Activated naive CD4-positive, alpha-beta T cell treated with anti-CD3 and anti-CD28 coated beads, Interleukin-2, amount 10 ng/mL, durations not matched to agents 7 days and 5 days (primary cell): Measurements from ENCODE around the gene GNG7.

ENCODE experiments used
- CTCF ChIA-PET: fragments of 350-600 bp; sonication (Branson Sonifier 250); formaldehyde crosslinking; loops from one replicate; lab custom pipeline; 2021; ENCODE audit warnings: antibody characterized with exemption; lab: Charles Lee
- DNase-seq: peaks from one replicate; pipeline ENCODE4 v3.0.0-alpha.2; 2020
- H3K27ac Mint-ChIP-seq: one replicate; pipeline ENCODE4 v1.8.0; 2021; ENCODE audit warnings: mild to moderate bottlenecking, moderate library complexity, mixed read lengths
- H3K27me3 Mint-ChIP-seq: one replicate; pipeline ENCODE4 v1.8.0; 2021; ENCODE audit warnings: mild to moderate bottlenecking, mixed read lengths
- H3K36me3 Mint-ChIP-seq: one replicate; pipeline ENCODE4 v1.8.0; 2021; ENCODE audit warnings: mixed read lengths
- H3K4me1 Mint-ChIP-seq: one replicate; pipeline ENCODE4 v1.8.0; 2021; ENCODE audit warnings: mixed read lengths
- H3K4me3 Mint-ChIP-seq: one replicate; pipeline ENCODE4 v1.8.0; 2021; ENCODE audit warnings: mild to moderate bottlenecking, moderate library complexity, mixed read lengths
- H3K9me3 Mint-ChIP-seq: one replicate; pipeline ENCODE4 v1.8.0; 2021; ENCODE audit warnings: mixed read lengths

The GNG7 gene

GRCh38 chr19:2702170-2703076 lies at the start of gene GNG7:
TSS of gene GNG7 (minus strand) at chr19:2702694. CDS start at chr19:2520688, 182,006 bp downstream.
- peaks cover 14% of the 10 kb centered on the region for H3K4me1 Mint-ChIP-seq

GRCh38 chr19:2751438-2751830 lies 48.9 kb upstream of the GNG7 start:
- Mint-ChIP-seq H3K4me1 (no peaks in the 10 kb centered on the region), H3K4me3 (no peak overlapping the region), H3K27me3 (peaks cover 5% of the 10 kb centered on the region), H3K27ac (no peak overlapping the region), H3K36me3 (peaks cover 4% of the 10 kb centered on the region), H3K9me3 (no peaks in the 10 kb centered on the region)
- CTCF ChIA-PET = interaction anchor here (0.7 kb wide), 1 partner anchor 103 kb away, joined by 3 read pairs; no protein-coding TSS in a partner anchor
- no peak for DNase-seq

More at GRCh38 chr19:2702170-2703076, at the start of gene GNG7:
- Mint-ChIP-seq H3K27me3 (peaks cover 22% of the 10 kb centered on the region), H3K9me3 (no peaks in the 10 kb centered on the region), H3K27ac (no peak within 1 kb of the TSS), H3K4me3 (peak within 1 kb of the TSS; percentile 47), H3K36me3 (no peaks in the 10 kb centered on the region)
- DNase-seq = peak; percentile 94
- CTCF ChIA-PET = interaction anchor here (0.8 kb wide), 1 partner anchor 54 kb away, joined by 3 read pairs; no protein-coding TSS in a partner anchor

DNA sequence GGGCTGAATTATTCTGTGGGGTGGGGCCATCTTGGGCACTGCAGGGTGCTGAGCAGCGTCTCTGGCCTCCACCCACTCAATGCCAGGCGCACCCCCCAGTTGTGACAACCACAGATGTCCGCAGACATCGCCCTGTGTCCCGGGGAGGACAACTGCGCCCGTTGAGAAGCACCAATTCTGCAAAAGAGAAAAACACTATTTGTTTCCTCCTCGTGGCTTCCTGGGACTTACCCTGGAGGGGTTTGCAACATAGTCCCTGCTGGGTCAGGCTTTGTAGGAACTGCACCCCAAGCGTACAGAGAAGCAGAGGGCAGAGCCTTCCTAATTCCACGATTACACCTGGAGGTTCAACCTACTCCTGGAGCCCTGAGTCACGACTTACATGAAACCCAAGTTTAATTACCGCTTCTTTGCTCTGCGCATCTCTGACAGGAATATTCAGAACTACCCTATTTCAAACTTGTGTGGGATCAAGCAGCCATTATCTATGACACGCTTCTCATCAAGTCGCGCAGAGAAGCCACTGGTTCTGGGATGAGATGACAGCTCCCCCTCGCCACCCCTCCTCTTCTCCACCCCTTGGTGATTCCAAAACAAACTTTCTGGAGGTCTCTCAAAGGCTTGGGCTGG lies 48.4 kb upstream of the GNG7 start:
- H3K4me3 Mint-ChIP-seq = no peak overlapping the region
- H3K4me1 Mint-ChIP-seq = no peaks in the 10 kb centered on the region
- H3K27ac Mint-ChIP-seq = no peak overlapping the region
- H3K27me3 Mint-ChIP-seq = peaks cover 5% of the 10 kb centered on the region
- H3K36me3 Mint-ChIP-seq = peaks cover 3% of the 10 kb centered on the region
- no peaks in the 10 kb centered on the region for H3K9me3 Mint-ChIP-seq
- CTCF ChIA-PET = interaction anchor here (0.7 to 3.5 kb wide), 4 partner anchors 9 to 103 kb away, joined by 3 to 49 read pairs (median 8); no protein-coding TSS in a partner anchor
- DNase-seq = no peak

DNA sequence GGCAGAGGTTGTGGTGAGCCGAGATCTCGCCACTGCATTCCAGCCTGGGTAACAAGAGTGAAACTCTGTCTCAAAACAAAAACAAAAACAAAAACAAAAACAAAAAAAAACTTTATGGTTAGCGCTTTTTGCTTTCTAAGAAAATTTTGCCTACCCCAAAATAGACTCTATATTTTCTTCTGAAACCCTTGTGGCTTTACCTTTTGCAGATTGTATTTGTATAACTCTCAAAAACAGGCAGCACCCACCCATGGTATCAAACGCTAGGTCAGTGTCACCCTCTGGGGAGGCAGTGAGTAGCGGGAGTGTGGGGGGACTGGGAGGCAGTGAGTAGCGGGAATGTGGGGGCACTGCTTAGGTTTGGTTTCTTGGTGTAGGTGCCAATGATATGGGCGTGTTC lies 44.9 kb upstream of the GNG7 start:
- H3K27ac Mint-ChIP-seq = no peak overlapping the region
- H3K9me3 Mint-ChIP-seq = no peaks in the 10 kb centered on the region
- H3K4me3 Mint-ChIP-seq = no peak overlapping the region
- no peak for DNase-seq
- H3K4me1 Mint-ChIP-seq = no peaks in the 10 kb centered on the region
- H3K27me3 Mint-ChIP-seq = peaks cover 20% of the 10 kb centered on the region
- CTCF ChIA-PET = interaction anchor here (3.5 kb wide), 1 partner anchor 100 kb away, joined by 49 read pairs; no protein-coding TSS in a partner anchor
- no peaks in the 10 kb centered on the region for H3K36me3 Mint-ChIP-seq

- Mint-ChIP-seq H3K27me3 (peaks cover 36% of the 10 kb centered on the region), H3K36me3 (peaks cover 2% of the 10 kb centered on the region), H3K4me1 (peaks cover 8% of the 10 kb centered on the region), H3K27ac (no peak overlapping the region), H3K4me3 (no peak overlapping the region), H3K9me3 (no peaks in the 10 kb centered on the region)
- DNase-seq = no peak
- CTCF ChIA-PET = no interaction called here
These were observed 41.6 kb upstream of the GNG7 start for GRCh38 chr19:2744113-2744512.

- no peak overlapping the region for H3K27ac Mint-ChIP-seq
- H3K36me3 Mint-ChIP-seq = peaks cover 2% of the 10 kb centered on the region
- DNase-seq = no peak
- H3K27me3 Mint-ChIP-seq = peaks cover 34% of the 10 kb centered on the region
- no peak overlapping the region for H3K4me3 Mint-ChIP-seq
- peaks cover 15% of the 10 kb centered on the region for H3K4me1 Mint-ChIP-seq
- CTCF ChIA-PET = no interaction called here
- H3K9me3 Mint-ChIP-seq = no peaks in the 10 kb centered on the region
These were observed 40.6 kb upstream of the GNG7 start for GRCh38 chr19:2743099-2743498.

DNA sequence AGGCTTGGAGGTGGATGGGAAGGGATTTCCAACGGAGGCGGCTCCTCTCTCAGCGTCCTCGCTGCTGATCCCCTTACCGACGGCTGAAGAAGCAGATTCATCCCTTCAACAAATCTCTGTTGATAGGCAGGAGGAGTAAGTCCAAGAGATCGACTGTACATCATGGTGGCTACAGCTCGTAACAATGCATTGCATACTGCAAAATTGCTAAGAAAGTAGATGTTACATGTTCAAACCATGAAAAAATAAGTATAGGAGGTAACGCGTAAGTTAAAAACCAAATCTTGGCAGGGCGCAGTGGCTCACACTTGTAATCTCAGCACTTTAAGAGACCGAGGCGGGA lies 37.8 kb upstream of the GNG7 start:
- no peak for DNase-seq
- H3K4me3 Mint-ChIP-seq = peak overlapping the region; percentile 90
- CTCF ChIA-PET = interaction anchor here (0.6 to 1.9 kb wide), 2 partner anchors 9 to 92 kb away, joined by 3 to 9 read pairs; no protein-coding TSS in a partner anchor
- H3K36me3 Mint-ChIP-seq = peaks cover 14% of the 10 kb centered on the region
- H3K9me3 Mint-ChIP-seq = no peaks in the 10 kb centered on the region
- peaks cover 31% of the 10 kb centered on the region for H3K27me3 Mint-ChIP-seq
- H3K27ac Mint-ChIP-seq = no peak overlapping the region
- peaks cover 16% of the 10 kb centered on the region for H3K4me1 Mint-ChIP-seq

GRCh38 chr19:2739602-2740313 lies 37.3 kb upstream of the GNG7 start, which contains the start of gene SLC39A3:
TSS of gene SLC39A3 (minus strand) at chr19:2740017. CDS start at chr19:2737257, 2,760 bp downstream.
- CTCF ChIA-PET = interaction anchor here (1.9 kb wide), 1 partner anchor 9 kb away, joined by 9 read pairs; no protein-coding TSS in a partner anchor
- H3K27ac Mint-ChIP-seq = peak within 1 kb of the TSS; percentile 84
- H3K4me1 Mint-ChIP-seq = peaks cover 16% of the 10 kb centered on the region
- peaks cover 15% of the 10 kb centered on the region for H3K36me3 Mint-ChIP-seq
- peak within 1 kb of the TSS; percentile 90 for H3K4me3 Mint-ChIP-seq
- H3K27me3 Mint-ChIP-seq = peaks cover 27% of the 10 kb centered on the region
- DNase-seq = peak; percentile 99
- H3K9me3 Mint-ChIP-seq = no peaks in the 10 kb centered on the region

DNA sequence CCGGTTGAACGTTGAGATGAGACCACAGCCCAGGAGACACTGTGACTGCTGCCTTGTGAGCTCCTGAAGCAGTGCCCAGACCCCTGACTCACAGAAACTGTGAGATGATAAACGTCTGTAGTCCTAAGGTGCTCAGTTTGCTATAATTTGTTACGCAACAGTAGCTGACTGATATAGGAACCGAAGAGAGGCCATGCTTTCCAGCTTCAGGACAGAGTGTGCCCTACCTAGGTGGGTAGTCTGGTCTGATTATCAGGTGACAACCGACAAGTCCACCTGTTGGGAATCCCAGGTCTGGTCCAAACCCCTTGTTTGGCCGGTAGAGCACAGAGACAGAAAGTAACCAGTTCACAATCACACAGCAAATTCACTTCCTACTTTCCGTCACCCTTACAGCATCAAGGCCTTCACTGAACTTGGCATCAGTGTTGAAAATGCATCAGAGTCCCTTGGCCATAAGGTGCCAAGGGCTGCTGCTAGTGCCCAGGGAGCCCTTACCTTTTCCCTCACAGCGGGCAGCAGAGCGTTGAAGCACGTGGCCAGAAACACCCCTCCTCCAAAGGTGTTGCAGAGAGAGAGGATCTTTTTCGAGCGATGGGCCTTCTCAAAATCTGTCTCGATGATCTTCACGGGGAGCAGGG lies 34.2 kb upstream of the GNG7 start:
- H3K9me3 Mint-ChIP-seq = no peaks in the 10 kb centered on the region
- H3K27ac Mint-ChIP-seq = no peak overlapping the region
- H3K36me3 Mint-ChIP-seq = peaks cover 23% of the 10 kb centered on the region
- peaks cover 9% of the 10 kb centered on the region for H3K27me3 Mint-ChIP-seq
- DNase-seq = no peak
- H3K4me1 Mint-ChIP-seq = peaks cover 16% of the 10 kb centered on the region
- no peak overlapping the region for H3K4me3 Mint-ChIP-seq
- CTCF ChIA-PET = interaction anchor here (0.8 kb wide), 1 partner anchor 12 kb away, joined by 3 read pairs; no protein-coding TSS in a partner anchor

GRCh38 chr19:2735374-2735773 lies 32.9 kb upstream of the GNG7 start:
- CTCF ChIA-PET = no interaction called here
- peaks cover 23% of the 10 kb centered on the region for H3K36me3 Mint-ChIP-seq
- H3K27ac Mint-ChIP-seq = no peak overlapping the region
- DNase-seq = no peak
- H3K4me1 Mint-ChIP-seq = peaks cover 15% of the 10 kb centered on the region
- no peaks in the 10 kb centered on the region for H3K9me3 Mint-ChIP-seq
- H3K27me3 Mint-ChIP-seq = peaks cover 5% of the 10 kb centered on the region
- H3K4me3 Mint-ChIP-seq = no peak overlapping the region

GRCh38 chr19:2734589-2735288 lies 32.2 kb upstream of the GNG7 start:
- Mint-ChIP-seq H3K4me3 (no peak overlapping the region), H3K36me3 (peaks cover 23% of the 10 kb centered on the region), H3K9me3 (no peaks in the 10 kb centered on the region), H3K27me3 (no peaks in the 10 kb centered on the region), H3K4me1 (peaks cover 11% of the 10 kb centered on the region), H3K27ac (no peak overlapping the region)
- CTCF ChIA-PET = no interaction called here
- DNase-seq = no peak

GRCh38 chr19:2733930-2734588 lies 31.6 kb upstream of the GNG7 start:
- no peaks in the 10 kb centered on the region for H3K9me3 Mint-ChIP-seq
- no peak for DNase-seq
- H3K27ac Mint-ChIP-seq = no peak overlapping the region
- H3K36me3 Mint-ChIP-seq = peaks cover 20% of the 10 kb centered on the region
- peaks cover 7% of the 10 kb centered on the region for H3K4me1 Mint-ChIP-seq
- no peaks in the 10 kb centered on the region for H3K27me3 Mint-ChIP-seq
- CTCF ChIA-PET = no interaction called here
- no peak overlapping the region for H3K4me3 Mint-ChIP-seq

- no peak overlapping the region for H3K27ac Mint-ChIP-seq
- no peak for DNase-seq
- peaks cover 1% of the 10 kb centered on the region for H3K27me3 Mint-ChIP-seq
- CTCF ChIA-PET = no interaction called here
- H3K9me3 Mint-ChIP-seq = no peaks in the 10 kb centered on the region
- H3K36me3 Mint-ChIP-seq = peaks cover 20% of the 10 kb centered on the region
- no peaks in the 10 kb centered on the region for H3K4me1 Mint-ChIP-seq
- H3K4me3 Mint-ChIP-seq = no peak overlapping the region
These were observed 30.4 kb upstream of the GNG7 start for GRCh38 chr19:2732883-2733282.
